ENCODE data around the gene GSAP.

GRCh38 chr7:77346441-77346840 is 69.7 kb downstream of the GSAP start:
- no peak for TF ChIP-seq CTCF (IDR thresholded peaks at IDR 0.05; ENCODE audit: low read depth, low read length)
- TF ChIP-seq POLR2A (IDR thresholded peaks at IDR 0.05; ENCODE audit: extremely low read depth, insufficient read length): no peak
- TF ChIP-seq MYC (IDR thresholded peaks at IDR 0.05; ENCODE audit: low read depth, low read length): no peak
- TF ChIP-seq MAX (IDR thresholded peaks at IDR 0.05; ENCODE audit: low read depth, low read length): no peak
